Stimulated activated CD8-positive, alpha-beta memory T cell treated with anti-CD3 and anti-CD28 coated beads, Interleukin-12 subunit alpha, Interleukin-12 subunit beta, amount 100 ng/mL, for 24 hours (primary cell): ENCODE data around the gene TTYH3.

Source experiments
- DNase-seq: peaks from one replicate; pipeline ENCODE4 v3.0.0-alpha.2; 2020; ENCODE audit errors: extremely low read depth

TTYH3 gene

DNA sequence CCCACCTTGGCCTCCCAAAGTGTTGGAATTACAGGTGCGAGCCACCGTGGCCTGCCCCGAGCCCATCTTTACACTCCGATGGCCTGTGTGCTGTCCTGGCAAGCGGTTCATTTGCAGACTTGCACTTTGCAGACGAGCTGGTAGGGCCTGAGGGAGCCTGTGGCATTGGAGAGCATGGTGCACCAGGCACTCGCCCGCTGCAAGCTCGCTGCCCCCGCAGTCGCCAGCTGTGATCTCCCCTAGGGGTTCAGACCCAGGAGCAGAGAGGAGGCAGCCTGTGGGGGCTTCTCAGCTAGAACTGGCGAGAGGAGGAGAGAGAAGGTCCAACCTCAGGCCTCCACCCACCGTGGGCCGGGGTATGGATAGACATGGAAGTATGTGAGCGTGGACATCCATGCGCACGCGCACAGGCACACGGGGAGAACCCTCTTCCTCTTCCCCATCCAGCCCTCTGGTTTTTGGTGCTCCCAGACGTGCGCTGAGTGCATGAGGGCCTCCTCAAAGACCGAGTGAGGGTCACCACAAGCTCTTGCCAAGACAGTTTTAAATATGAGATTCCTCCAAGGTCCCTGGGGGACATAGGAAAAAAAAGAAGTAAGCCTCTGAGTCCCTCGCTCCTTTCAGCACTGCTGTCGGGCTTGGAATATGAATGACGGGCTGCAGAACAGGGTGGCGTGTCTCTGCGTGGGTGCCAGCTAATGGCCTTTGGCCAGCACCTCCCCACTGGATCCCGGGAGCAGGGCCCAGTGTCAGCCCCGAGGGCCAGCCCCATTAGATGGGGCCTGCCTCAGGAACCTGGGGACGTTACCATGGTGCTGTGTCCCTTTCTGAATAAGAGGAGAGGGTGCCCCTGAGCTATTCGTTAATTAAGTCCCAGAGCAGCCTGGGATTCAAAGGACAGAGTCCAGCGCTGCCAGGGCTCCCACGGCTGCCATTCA is 15.1 kb upstream of the TTYH3 start:
- DNase-seq, result no peak

DNA sequence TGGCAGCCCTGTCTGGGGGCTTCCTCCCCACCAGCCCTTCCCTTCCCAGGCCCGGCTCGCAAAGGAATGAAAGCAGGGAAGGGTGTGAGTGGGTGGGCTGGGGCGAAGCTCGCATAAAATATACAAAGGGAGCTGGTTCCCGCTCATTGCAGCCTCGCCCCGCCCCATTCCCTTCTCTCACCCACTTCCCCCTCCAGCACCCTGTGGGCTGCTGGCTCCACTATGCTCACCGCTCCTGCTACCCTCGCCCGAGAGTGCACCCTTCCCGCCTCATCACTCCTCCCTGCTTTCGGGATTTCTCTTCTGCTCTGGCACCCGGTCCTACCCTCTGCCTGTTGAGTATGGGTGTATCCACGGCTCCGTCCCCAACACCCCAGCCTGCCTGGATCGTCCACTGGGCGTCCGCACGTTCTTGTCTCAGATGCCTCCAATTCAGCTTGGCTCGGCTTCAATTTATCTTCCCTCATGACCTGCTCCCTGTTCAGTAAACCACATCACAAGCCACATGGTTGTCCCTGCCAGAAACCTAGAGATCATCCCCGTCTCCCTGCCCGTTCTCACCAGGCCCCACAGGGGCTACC is 14.4 kb upstream of the TTYH3 start:
- DNase-seq, result no peak

DNA sequence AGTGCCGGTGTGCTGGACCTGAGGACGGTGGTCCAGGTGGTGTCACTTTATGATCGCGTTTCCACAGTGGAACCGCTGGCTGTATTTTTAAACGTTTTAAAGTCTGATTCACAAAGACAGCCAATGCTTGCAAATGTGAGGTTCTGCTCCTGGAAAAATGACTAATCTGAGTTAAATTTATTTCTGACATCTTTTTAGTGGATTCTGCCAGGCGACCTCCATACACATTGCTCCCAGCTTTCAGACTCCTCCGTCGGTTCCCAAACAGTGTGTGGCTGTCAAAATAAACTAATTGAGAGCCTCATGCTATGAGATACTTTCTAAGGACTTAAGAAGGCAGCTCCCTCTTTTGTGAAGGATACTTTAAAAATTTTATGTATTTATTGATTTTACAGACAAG is 12.7 kb upstream of the TTYH3 start:
- no peak for DNase-seq

DNA sequence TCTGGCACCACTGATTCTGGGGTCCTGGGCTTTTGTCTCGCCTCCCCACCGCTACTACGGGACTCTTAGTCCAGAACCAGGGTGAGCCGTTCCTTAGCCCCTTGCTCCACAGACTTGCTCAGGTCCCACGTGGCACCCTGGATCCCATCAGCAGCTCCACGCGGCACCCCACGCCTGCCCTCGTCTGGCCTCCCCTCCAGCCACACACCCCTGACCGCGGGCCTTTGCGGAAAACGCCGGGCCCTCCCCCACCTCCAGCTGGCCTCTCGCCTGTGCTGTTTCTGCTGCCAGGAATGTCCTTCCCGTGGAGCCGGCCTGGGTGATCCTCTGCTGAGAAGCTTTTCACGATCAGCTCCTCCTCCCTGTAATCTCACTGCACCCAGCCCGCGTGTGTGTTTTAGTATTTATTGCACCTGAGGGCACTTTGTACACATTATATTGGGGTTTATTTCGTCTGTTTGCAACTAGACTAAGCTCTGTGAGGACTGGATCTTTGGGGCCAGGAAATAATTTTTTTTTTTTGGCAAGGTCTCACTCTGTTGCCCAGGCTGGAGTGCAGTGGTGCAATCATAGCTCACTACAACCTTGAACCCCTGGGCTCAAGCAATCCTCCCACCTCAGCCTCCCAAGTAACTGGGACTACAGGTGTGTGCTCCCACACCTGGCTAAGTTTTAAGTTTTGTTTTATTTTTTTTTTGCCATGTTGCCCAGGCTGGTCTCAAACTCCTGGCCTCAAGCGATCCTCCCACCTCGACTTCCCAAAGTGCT is 10.5 kb upstream of the TTYH3 start:
- no peak for DNase-seq

DNA sequence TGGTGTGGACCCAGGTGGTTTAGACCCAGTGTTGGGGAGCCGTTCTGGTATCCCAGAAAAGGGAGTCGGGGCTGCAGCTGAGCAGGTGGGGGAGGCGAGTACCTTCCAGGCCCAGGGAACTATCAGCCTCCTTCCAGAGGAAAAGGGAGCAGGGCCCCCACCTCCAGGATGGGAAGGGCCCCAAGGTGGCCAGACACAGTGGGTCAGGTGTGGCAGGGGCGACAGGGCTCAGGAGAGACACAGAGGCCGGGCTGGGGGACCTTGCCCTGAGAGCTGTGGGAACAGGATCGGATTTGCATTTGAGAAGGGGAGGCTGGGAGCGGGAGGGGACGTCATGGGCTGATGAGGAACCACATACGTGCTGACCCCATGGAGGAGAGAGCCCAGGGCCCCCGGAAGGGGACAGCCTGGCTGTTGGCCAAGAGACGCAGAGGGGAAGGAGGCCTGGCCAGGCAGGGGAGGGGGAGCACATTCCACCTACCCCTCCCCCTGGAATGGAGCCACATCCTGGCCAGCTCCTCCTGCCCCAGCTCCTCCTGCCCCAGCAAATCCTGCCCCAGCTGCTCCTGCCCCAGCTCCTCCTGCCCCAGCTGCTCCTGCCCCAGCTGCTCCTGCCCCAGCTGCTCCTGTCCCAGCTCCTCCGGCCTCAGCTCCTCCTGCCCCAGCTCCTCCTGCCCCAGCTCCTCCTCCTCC is 9.7 kb upstream of the TTYH3 start:
- DNase-seq, result no peak

DNA sequence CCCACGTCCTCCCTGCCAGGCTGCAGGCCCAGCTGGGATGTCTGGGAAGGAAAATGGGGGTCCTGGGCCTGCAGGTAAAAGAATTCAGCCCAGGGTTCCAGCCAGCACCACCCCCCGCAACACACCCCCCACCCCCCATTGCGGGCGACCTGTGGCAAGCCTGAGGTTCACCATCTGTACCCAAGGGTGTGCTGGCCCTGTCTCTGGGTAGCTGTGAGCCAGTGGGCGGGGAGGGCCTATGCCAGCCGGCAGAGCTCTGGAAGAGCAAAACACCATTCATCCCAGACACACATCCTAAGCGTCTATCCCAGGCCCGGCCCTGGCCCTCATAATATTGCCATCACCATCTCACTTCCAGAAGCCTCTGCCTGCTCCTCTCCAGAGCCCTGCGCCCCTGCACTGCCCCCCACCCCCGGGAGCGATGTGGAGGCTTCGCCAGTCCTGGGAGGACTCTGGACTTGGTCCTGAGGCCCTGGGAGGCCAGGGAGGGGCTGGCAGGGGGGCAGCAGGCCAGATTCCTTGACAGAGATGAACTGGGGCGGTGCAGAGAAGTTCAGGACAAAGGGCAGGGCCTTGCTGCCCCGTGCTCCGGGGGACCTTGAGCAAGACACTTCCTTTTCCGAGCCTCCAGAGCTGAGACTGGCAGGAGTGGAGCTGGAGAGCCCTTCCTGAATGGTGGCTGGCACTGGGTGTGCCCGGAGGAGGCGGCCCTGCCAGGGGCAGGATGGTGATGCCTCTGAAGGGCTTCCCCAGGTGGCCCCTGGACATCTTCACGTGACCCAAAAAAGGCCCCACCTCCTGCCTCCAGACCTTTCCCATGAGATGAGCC is 8.7 kb upstream of the TTYH3 start:
- DNase-seq, result no peak

DNA sequence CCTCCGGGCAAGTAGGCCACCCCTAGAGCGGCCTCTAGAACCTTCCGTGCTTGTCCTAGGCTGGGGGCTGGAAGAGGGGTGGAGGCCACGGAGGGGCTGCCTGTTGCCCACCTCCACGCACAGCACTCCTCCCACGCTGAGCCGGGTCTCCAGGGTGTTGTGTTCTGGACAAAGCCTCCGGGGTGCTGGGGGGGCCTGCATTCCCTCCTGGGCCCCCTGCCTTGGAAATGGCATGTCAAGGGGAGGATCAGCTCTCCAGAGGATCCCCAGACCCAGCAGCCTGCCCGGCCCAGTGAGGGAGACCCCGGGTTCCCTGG is 8.1 kb upstream of the TTYH3 start:
- DNase-seq, result no peak

DNA sequence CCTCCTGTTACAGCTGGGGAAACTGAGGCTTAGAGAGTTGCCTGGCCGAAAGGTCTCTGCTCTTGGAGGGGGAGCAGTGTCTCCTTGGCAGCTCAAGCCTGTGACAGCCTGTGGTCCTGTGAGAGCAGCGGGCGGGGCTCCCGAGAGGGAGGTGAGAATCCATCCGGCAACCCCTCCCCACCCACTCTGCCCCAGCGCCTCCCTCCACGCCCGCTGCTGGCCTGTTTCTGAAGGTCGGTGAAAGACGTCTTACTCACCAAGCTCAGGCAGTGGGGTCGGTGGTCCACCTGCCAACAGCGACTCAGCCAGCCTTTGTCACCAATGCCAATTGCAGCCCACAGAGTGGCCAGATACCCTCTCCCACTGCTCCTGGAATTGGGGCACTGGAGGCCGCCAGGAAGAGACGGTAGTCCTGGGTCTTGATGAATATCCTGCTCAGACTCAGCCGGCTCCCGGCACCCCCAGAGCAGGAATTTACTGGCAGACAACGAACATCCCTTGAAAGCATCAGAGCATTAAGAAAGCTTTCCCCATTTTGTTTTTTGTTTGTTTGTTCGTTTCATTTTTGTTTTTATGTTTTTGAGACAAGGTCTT is 7.4 kb upstream of the TTYH3 start:
- no peak for DNase-seq

DNA sequence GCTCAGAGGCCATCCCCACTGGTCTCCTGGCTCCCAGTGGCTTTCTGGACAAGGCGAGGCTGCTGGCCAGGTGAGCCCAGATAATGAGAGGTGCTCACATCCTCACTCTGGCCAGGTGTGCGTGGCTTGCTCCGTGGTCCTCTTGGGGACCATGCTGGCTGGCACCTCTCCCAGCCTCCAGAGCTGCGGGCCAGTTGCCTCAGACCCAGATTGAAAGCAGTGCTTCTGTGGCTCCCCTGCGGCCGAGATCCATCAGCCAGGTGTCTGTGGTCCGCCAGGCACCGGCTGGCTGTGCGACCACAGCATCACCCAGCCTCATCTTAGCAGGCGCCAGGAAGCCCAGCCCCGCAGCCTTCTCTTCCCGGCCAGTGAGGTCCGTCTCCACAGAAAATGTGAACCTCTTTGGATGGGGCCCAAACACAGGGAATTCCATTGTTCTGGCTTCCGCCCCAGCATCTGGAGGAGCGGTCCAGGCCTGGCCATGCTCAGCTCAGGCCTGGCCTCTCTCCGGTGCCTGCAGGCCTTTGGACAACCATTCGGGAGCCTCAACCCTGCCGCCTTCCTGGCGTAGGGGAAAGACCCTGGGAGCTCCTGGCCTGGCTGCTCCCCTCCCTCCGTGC is 5.2 kb upstream of the TTYH3 start:
- no peak for DNase-seq

DNA sequence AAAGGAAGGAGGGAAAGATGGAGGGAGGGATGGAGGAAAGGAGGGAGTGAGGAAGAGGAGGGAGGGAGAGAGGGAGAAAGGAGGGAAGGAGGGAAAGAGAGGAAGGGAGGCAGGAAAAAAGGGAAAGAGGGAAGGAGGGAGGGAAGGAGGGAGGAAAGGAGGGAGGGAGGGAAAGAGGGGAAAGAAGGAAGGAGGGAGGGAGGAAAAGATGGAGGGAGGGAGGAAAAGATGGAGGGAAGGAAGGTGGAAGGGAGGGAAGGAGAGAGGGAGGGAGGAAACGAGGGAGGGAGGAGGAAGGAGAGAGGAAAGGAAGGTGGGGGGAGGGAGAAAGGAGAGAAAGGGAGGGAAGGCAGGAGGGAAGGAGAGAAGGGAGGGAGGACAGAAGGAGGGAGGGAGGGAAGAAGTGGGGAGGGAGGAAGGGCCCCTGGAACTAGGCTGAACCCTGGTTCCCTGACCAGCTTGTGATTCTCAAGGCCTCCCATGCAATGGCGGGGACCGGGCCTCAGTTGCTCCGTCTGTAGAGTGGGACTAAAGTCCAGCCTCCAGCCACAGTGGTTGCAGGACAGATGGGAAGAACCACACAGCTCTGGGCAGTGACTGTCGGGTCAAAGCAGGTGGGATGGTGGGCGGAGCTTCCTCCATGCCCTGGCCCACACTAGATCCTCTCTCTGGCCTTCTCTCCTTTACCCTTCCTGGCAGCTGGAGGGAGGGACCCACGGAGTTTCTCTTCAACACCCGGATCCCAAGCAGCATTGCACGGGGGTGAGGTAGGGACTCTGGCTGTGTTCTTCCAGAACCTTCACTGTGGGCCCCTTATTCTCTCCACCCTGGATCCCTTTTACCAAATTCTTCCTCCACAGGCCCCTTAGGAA is 4.3 kb upstream of the TTYH3 start:
- no peak for DNase-seq

DNA sequence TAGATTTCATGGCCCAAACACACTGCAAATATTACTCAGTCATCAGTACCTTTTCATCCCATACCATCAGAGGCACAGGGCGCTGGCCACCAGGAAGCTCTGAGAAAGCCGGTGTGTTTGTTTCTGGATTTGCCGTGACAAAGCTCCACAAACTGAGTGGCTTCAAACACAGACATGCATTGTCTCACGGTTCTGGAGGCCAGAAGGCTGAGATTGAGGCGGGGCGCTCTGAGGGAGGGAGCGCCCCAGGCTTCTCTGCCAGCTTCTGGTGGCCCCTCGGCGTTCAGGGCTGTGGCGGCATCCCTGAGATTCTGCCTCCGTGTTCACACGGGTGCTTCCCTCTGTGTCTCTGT is 3.7 kb upstream of the TTYH3 start:
- DNase-seq, result no peak

DNA sequence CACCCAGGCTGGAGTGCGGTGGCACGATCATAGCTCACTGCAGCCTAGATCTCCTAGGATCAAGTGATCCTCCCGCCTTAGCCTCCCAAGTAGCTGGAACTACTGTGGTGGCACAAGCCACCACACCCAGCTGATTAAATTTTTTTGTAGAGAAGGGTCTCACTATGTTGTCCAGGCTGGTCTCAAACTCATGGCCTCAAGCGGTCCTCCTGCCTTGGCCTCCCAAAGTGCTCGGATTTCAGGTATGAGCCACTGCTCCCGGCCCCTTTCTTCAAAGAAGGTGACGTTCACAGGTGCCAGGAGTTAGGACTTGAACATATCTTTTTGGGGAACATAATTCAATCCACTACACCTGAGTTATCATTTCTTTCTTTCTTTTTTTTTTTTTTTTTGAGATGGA is 2.9 kb upstream of the TTYH3 start:
- no peak for DNase-seq

DNA sequence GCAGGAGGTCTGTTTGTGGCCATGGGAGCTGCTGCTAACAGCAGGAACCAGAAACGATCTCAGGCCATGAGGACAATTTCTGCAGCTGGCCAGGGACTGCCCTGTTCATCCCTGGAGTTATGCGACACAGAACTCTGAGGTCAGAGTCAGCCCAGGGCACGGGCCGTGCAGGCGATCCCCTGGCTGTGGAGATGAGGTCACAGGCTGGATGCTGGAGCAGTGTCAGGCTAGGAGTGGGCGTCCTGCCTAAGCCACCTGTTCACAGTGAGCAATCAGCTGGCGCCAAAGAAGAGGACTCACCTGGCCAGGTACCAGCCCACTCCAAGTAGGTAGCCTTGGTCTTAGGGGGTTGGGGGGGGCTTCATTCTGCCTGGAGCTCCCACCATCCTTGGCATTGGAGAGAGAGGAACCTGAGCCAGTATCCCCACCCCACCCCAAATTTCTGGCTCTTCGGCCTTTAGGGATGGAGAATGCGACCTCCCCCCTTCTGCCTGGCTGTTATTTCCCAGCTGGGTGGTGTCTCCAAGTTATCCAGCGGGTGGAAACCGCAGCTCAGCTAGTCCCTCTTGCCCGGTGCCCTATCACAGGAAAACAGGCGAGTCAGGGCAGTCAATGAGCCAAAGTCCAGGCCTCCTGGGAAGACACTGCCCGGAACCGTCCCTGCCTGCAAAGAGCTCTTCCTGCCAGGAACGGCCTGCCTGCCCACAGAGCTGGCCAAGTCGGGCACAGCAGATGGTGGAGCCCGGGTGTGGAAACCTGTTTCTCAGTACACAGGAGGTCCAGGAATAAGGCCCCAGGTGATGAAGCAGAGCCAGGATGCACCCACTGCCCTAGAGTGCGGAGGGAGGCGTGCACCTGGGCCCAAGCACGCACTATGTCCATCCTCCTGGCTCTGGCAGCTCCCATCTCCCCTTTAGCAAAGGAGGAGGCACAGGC is 1.8 kb upstream of the TTYH3 start:
- no peak for DNase-seq

DNA sequence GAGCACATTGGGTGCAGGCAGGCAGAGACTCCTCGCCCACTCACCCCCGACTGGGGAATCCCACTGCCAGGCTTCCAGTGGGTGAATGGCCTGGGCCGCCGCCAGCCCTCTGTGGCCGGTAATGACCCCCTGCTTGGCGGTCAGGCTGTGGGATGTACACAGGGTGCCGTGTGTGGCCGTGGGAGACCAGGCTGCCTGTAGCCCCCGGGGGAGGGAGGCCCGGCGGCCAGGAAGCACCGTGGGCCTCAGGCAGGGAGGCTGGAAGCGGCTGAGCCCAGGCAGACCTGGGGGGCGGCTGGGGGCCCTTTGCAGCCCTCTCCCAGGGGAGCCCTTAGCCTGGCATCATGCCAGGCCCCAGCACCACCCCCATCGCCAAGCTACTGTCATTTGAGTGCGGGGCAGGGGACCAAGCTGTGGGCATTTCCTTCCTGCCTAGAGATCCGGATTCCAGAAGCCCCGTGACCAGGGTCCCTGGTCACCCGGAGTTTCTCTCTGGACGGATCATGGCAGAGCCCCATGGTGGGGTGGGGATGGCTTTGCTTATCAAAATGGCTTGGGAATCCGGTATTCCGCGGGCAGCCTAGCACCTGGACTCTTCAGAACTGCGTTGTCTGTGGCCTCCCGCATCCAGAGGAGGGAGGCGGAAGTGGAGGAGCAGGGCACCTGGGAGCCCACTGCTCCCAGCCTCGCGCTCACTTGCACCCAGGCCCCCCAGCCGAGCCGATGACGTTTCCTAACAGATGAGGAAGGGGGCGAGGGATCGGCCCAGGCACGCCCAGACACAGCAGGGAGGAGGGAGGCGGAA is 1.1 kb downstream of the TTYH3 start:
- no peak for DNase-seq

DNA sequence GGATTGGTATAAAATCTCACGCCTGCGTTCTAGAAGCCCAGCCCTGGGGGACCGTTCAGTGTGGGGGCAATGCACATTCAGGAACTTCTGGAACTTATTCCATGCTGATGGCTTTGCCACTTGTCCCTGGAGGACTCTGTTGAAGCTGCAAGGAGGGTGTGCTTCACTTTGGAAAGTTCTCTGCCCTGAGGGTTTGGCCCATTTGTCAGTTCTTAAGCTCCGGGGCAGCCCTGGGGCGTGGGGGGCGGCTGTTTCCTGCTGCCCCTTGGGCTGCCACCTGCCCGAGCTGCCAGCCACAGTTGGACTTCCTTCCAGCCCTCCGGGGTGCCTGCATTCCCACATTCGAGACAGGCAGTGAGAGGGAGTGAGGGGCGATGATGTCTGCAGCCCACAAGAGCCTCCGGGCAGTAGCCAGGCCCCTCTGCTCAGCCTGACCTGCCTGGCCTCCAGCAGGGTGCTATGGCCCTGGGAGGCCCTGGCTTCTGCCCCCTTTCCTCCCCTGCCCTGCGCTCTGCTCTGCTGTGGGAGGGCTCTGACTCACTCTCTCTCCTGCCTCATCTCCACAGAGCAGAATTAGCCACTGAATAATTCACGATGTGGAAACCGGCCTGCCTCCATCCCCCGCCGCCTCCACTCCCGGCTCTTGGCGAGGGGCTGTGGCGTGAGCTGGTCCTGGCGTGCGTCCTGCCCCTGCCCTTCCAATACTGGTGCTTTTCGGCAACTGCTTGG is 1.9 kb downstream of the TTYH3 start:
- DNase-seq, result no peak

DNA sequence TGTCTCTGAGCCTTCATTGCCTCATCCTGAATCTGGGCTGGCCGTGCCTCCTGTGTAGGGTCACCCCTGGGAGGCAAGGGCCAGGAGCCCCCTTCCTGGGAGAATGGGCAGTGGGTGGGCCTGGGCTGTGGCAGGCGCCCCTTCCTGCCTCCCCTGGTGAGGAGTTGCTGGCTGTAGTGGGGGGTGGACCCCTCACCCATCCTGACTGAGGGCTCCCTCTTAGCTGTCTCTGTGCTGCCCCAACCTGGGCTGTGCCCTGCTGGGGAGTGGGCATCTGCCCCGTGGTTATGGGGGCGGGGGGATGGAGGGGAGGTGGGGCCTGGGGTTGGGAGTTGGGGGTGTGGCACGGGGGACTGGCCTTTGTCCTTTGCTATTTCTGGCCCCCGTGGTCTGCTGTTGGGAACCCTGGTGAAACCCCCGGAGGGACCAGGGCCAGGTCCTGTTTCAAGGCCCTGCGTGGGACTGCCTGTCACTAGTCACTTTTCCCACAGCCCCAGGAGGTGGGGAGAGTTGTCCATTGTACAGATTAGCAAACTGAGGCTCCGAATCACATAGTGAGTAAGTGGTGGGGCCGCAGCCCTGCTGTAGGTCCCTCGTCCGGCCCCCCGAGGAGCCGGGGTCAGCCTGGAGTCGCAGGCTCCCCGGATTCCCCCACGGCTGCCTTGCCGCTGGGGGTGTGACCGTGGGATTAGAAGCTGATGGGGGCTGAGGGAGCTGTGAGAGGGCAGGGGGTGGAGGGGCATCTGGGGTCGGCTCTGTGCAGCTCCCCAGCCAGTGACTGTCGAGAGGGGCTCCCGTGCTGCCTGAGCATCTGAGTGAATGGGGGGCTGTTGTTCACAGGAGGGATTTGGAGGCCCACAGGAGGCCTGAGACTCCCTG is 2.7 kb downstream of the TTYH3 start:
- no peak for DNase-seq
